OCI-LY7 (cell line): Measurements from ENCODE around the gene RHEBL1. TPM values are rescaled to one million over a fixed set of nuclear protein-coding genes. Genes with fewer than 3 reads are reported as not detected.

Experiments
- BruUV-seq: library from RNA; stranded (reverse); fragments of 400-500 nt; replicated peaks from 2 replicates; lab custom pipeline; 2021; lab: Mats Ljungman, UMichigan
- CTCF ChIA-PET: fragments of 300-600 bp; sonication (Branson Sonifier 250); formaldehyde crosslinking; loops from one replicate; lab custom pipeline; 2022; ENCODE audit warnings: antibody characterized with exemption; ENCODE audit not compliant: unreplicated experiment; lab: Charles Lee
- POLR2A ChIA-PET: fragments of 300-600 bp; sonication (Branson Sonifier 250); formaldehyde crosslinking; loops from one replicate; lab custom pipeline; 2022; ENCODE audit warnings: antibody characterized with exemption; lab: Charles Lee
- DNase-seq: peaks from one replicate; pipeline ENCODE4 v3.0.0-alpha.2; 2015; ENCODE audit warnings: low spot score
- H2AFZ ChIP-seq: fragments of 200-600 bp; sonication (generic), shearing (Covaris generic); 2 replicates; pipeline ENCODE4 v1.6.1; 2014; ENCODE audit warnings: mild to moderate bottlenecking, antibody characterized with exemption, low read length, moderate library complexity
- H3K27ac ChIP-seq: fragments of 200-600 bp; sonication (generic); 2 replicates; pipeline ENCODE4 v1.5.1; 2014; ENCODE audit warnings: mixed run types, low read depth, mild to moderate bottlenecking, moderate library complexity, low read length, inconsistent platforms; ENCODE audit not compliant: poor library complexity, severe bottlenecking
- H3K36me3 ChIP-seq: fragments of 200-600 bp; sonication (generic); 2 replicates; pipeline ENCODE4 v1.6.1; 2014; ENCODE audit warnings: mild to moderate bottlenecking, antibody characterized with exemption, low read length, moderate library complexity, mixed read lengths; ENCODE audit not compliant: insufficient read depth
- H3K4me1 ChIP-seq: fragments of 200-600 bp; sonication (generic); 2 replicates; pipeline ENCODE4 v1.5.1; 2014; ENCODE audit warnings: mild to moderate bottlenecking, low read length; ENCODE audit not compliant: insufficient read depth, poor library complexity, severe bottlenecking
- H3K4me2 ChIP-seq: fragments of 200-600 bp; sonication (generic); 2 replicates; pipeline ENCODE4 v1.6.1; 2014; ENCODE audit warnings: mild to moderate bottlenecking, low read length
- H3K4me3 ChIP-seq: fragments of 200-600 bp; sonication (generic); 2 replicates; pipeline ENCODE4 v1.5.1; 2014; ENCODE audit warnings: mild to moderate bottlenecking, low read depth, low read length; ENCODE audit not compliant: poor library complexity, severe bottlenecking
- H3K79me2 ChIP-seq: fragments of 200-600 bp; sonication (generic); 2 replicates; pipeline ENCODE4 v1.6.1; 2016; ENCODE audit warnings: low read depth, mild to moderate bottlenecking, low read length, moderate library complexity, mixed read lengths; ENCODE audit not compliant: insufficient read depth
- H3K9me2 ChIP-seq: fragments of 200-600 bp; sonication (generic); 2 replicates; pipeline ENCODE4 v1.6.1; 2016; ENCODE audit warnings: mild to moderate bottlenecking, low read length, mixed read lengths; ENCODE audit not compliant: insufficient read depth
- H3K9me3 ChIP-seq: fragments of 200-600 bp; sonication (generic); 2 replicates; pipeline ENCODE4 v1.6.1; 2014; ENCODE audit warnings: mild to moderate bottlenecking, mixed run types, low read length, mixed read lengths
- H4K20me1 ChIP-seq: fragments of 200-600 bp; sonication (generic); 2 replicates; pipeline ENCODE4 v1.6.1; 2014; ENCODE audit warnings: mild to moderate bottlenecking, antibody characterized with exemption, low read length, moderate library complexity, mixed read lengths; ENCODE audit not compliant: insufficient read depth
- EZH2phosphoT487 ChIP-seq: fragments of 200-600 bp; sonication (generic); IDR thresholded peaks from 2 replicates; pipeline ENCODE4 v1.6.1; 2018; ENCODE audit warnings: low read depth, borderline replicate concordance, mild to moderate bottlenecking, mixed run types, antibody characterized with exemption, low read length, moderate library complexity, mixed read lengths
- intact Hi-C: fragments of 100-400 bp; cut with micrococcal nuclease; formaldehyde crosslinking; loops from one replicate; pipeline ENCODE4 v1.10.0; 2022; ENCODE audit not compliant: unreplicated experiment
- total RNA-seq, 2 experiments: library from RNA; depleted of rRNA in 1 of 2; stranded (reverse); fragments of >200 nt in 1 of 2; shearing (Covaris generic) in 1 of 2; gene quantifications; 2 replicates each; pipeline ENCODE4 v1.2.3, GENCODE V29; 2014 to 2022
- TF ChIP-seq, protein P1 (sequence below): fragments of 200-600 bp; sonication (generic); conservative IDR thresholded peaks from 2 replicates; pipeline ENCODE4 v1.5.1; 2014; ENCODE audit warnings: mild to moderate bottlenecking, antibody characterized with exemption, low read length, moderate library complexity, mixed read lengths

The RHEBL1 gene
- total RNA-seq, 2 experiments from 2014 or later = 3.4 to 3.7 TPM

DNA sequence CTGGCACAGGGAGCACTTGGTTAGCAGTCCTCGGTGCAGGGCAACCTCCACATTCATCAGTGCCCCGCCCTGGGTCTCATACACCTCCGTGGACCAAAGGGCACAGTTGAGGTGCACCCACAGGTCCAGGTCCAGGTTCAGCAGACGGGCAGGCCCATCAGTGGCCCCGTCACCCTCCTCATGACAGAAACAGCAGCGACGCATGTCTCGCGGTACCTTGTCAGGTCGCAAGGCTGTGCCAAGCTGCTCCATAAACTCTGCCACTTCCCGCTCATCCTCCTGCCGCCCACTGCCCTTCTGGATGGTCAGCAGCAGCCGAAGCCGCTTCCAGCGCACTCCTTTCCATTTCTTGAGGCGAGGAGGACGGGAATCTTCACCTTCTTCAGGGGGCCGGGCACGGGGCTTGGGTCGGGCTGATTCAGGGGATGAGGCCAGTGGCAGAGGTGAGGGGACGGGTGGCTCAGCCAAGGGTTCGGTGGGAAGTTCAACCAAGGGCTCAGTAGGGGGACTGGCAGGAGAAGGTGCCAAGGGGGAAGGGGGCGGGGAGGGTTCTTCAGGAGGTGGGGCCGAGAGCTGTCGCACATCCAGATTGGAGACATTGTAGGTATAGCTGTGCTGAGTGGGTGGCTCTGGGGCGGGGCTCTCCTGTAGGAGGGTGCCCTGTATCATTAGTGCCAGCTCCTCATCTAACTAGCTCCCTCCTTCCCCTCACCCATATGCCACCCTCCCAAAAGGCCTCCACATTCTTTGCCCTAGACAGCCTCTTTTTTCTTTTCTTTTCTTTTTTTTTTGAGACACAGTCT is 42.9 kb downstream of the RHEBL1 start:
- POLR2A ChIA-PET = no interaction called here

GRCh38 chr12:49026101-49026500 is 43.7 kb downstream of the RHEBL1 start:
- ChIA-PET CTCF (no interaction called here), POLR2A (no interaction called here)
- Histone ChIP-seq H3K9me3 (no peaks in the 10 kb centered on the region), H3K4me2 (no peak overlapping the region), H3K36me3 (peaks cover 99% of the 10 kb centered on the region), H3K79me2 (no peaks in the 10 kb centered on the region), H3K9me2 (no peaks in the 10 kb centered on the region), H3K4me3 (no peak overlapping the region), H4K20me1 (no peaks in the 10 kb centered on the region), H3K27ac (no peak overlapping the region), H3K4me1 (no peaks in the 10 kb centered on the region), H2AFZ (no peak overlapping the region)
- TF ChIP-seq, protein P1, sequence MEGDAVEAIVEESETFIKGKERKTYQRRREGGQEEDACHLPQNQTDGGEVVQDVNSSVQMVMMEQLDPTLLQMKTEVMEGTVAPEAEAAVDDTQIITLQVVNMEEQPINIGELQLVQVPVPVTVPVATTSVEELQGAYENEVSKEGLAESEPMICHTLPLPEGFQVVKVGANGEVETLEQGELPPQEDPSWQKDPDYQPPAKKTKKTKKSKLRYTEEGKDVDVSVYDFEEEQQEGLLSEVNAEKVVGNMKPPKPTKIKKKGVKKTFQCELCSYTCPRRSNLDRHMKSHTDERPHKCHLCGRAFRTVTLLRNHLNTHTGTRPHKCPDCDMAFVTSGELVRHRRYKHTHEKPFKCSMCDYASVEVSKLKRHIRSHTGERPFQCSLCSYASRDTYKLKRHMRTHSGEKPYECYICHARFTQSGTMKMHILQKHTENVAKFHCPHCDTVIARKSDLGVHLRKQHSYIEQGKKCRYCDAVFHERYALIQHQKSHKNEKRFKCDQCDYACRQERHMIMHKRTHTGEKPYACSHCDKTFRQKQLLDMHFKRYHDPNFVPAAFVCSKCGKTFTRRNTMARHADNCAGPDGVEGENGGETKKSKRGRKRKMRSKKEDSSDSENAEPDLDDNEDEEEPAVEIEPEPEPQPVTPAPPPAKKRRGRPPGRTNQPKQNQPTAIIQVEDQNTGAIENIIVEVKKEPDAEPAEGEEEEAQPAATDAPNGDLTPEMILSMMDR = no peak
- TF ChIP-seq EZH2phosphoT487 = no peak
- intact Hi-C loops = no loop called here
- BruUV-seq = no TSS peak
- DNase-seq = no peak

More for the DNA sequence above, 42.9 kb downstream of the RHEBL1 start:
- no peak overlapping the region for H3K4me3 ChIP-seq
- no peak for DNase-seq
- H3K27ac ChIP-seq = no peak overlapping the region
- H3K4me1 ChIP-seq = no peaks in the 10 kb centered on the region
- TF ChIP-seq EZH2phosphoT487 = no peak
- TF ChIP-seq, protein P1 = no peak
- H2AFZ ChIP-seq = no peak overlapping the region
- H3K36me3 ChIP-seq = peaks cover 99% of the 10 kb centered on the region
- TSS peak; percentile 57 for BruUV-seq
- H3K9me3 ChIP-seq = no peaks in the 10 kb centered on the region
- H3K79me2 ChIP-seq = no peaks in the 10 kb centered on the region
- H4K20me1 ChIP-seq = no peaks in the 10 kb centered on the region
- CTCF ChIA-PET = no interaction called here
- intact Hi-C loops = no loop called here
- no peaks in the 10 kb centered on the region for H3K9me2 ChIP-seq
- H3K4me2 ChIP-seq = no peak overlapping the region

DNA sequence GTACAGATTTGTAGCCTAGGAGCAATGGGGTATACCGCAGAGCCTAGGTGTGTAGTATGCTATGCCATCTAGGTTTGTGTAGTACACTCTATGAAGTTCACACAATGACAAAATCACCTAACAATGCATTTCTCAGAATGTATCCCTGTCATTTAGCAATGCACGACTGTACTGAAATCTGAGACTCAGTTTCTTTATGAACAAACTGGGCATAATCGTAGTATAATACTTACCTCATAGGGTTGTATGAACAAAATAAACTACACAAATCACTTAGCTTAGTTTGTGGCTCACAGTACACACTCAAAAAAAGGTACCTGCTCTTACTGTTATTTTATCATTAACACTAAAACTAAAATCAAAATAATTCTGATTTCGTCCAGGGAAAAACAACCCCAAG is 44.3 kb downstream of the RHEBL1 start:
- DNase-seq = no peak
- no peak overlapping the region for H3K4me3 ChIP-seq
- POLR2A ChIA-PET = no interaction called here
- CTCF ChIA-PET = interaction anchor here (0.6 kb wide), 1 partner anchor 356 kb away, joined by 3 read pairs; no protein-coding TSS in a partner anchor
- BruUV-seq = no TSS peak
- no peaks in the 10 kb centered on the region for H4K20me1 ChIP-seq
- H3K9me2 ChIP-seq = no peaks in the 10 kb centered on the region
- H3K9me3 ChIP-seq = no peaks in the 10 kb centered on the region
- intact Hi-C loops = no loop called here
- no peaks in the 10 kb centered on the region for H3K4me1 ChIP-seq
- H2AFZ ChIP-seq = no peak overlapping the region
- no peak overlapping the region for H3K4me2 ChIP-seq
- TF ChIP-seq, protein P1 = no peak
- no peak for TF ChIP-seq EZH2phosphoT487
- no peaks in the 10 kb centered on the region for H3K79me2 ChIP-seq
- no peak overlapping the region for H3K27ac ChIP-seq
- H3K36me3 ChIP-seq = peaks cover 99% of the 10 kb centered on the region
